ENCODE data around the gene TRIP13. TPM values are rescaled to one million over a fixed set of nuclear protein-coding genes. Genes with fewer than 3 reads are reported as not detected.

Gene TRIP13
- total and polyA plus RNA-seq, 4 donors = 2.7 to 6.2 (median 3.2) TPM

GRCh38 chr5:882253-883183 is 10.2 kb upstream of the TRIP13 start:
- WGBS, 2 donors = 71 to 86% methylated on average over 33 of the region's 33 CpGs
- peaks cover 33 to 67% (median 42%) of the 10 kb centered on the region in 4 donors for H3K36me3 ChIP-seq (ENCODE audit: control insufficient read depth in 4 of 4, insufficient read depth in 4 of 4, low read length in 4 of 4)
- ATAC-seq (ENCODE audit: insufficient read depth, low FRiP score) = no peak

DNA sequence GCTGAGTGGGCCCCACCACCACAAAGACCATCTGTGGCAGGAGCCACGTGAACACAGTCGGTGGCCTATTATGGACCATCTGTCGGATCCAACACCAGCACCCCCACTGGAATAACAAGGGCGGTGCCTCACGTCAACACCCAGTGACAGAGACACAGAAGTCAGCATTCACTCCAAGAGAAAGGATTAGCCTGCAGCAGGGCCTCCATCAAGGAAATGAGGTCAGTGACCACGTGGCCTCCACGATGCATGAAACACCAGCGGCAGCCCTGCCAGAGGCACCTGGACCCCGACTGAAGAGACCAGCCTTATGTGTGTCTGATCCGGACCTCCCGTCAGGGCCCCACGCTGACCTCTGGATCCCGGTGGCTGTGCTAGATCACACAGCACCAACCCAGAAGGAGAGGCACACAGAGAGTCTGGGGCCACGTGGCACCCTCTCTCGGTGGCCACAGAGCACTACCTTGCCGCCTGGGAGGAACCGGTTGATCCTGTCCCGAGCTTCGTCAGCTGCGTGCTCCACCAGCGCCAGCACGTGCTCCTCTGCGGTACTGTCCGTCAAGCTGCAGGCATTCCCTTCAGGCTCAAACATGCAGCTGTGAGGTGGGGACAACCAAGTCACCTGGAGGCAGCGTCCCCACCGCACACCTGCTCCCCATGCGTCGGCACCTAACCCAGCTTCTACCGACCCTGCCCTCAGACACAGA is 9.1 kb upstream of the TRIP13 start:
- DNase-seq = no peak
- no peak for ATAC-seq (ENCODE audit: insufficient read depth, low FRiP score)
- 92 to 96% methylated on average over 29 of the region's 29 CpGs for WGBS, 2 donors
- Histone ChIP-seq H3K27me3 (ENCODE audit: control insufficient read depth in 3 of 3, insufficient read depth in 3 of 3, low read length in 2 of 3) (no peaks in the 10 kb centered on the region), H3K36me3 (ENCODE audit: control insufficient read depth in 4 of 4, insufficient read depth in 4 of 4, low read length in 4 of 4) (peaks cover 40 to 66% (median 46%) of the 10 kb centered on the region in 4 donors), H3K9me3 (ENCODE audit: control insufficient read depth in 4 of 4, insufficient read depth in 3 of 4, low read length in 3 of 4) (peaks cover 0 to 5% (median 0%) of the 10 kb centered on the region in 4 donors), H3K9ac (ENCODE audit: insufficient read depth in 1 of 2, low read length in 2 of 2) (no peak overlapping the region), H3K27ac (ENCODE audit: low read depth in 1 of 2, low read length in 1 of 2) (no peak overlapping the region), H3K4me1 (ENCODE audit: control insufficient read depth in 5 of 5, insufficient read depth in 5 of 5, low read length in 5 of 5) (peaks cover 0 to 5% (median 0%) of the 10 kb centered on the region in 5 donors), H3K4me3 (no peak overlapping the region)
- TF ChIP-seq CTCF (IDR thresholded peaks at IDR 0.05; ENCODE audit: control extremely low read depth, extremely low read depth) = no peak

More at GRCh38 chr5:882253-883183, 10.2 kb upstream of the TRIP13 start:
- no peak overlapping the region for H3K9ac ChIP-seq (ENCODE audit: insufficient read depth in 1 of 2, low read length in 2 of 2)
- no peak overlapping the region for H3K27ac ChIP-seq (ENCODE audit: low read depth in 1 of 2, low read length in 1 of 2)
- no peak for TF ChIP-seq CTCF (IDR thresholded peaks at IDR 0.05; ENCODE audit: control extremely low read depth, extremely low read depth)
- no peak overlapping the region for H3K4me3 ChIP-seq
- H3K9me3 ChIP-seq (ENCODE audit: control insufficient read depth in 4 of 4, insufficient read depth in 3 of 4, low read length in 3 of 4) = peaks cover 0 to 5% (median 0%) of the 10 kb centered on the region in 4 donors
- peaks cover 0 to 5% (median 0%) of the 10 kb centered on the region in 5 donors for H3K4me1 ChIP-seq (ENCODE audit: control insufficient read depth in 5 of 5, insufficient read depth in 5 of 5, low read length in 5 of 5)
- H3K27me3 ChIP-seq (ENCODE audit: control insufficient read depth in 3 of 3, insufficient read depth in 3 of 3, low read length in 2 of 3) = no peaks in the 10 kb centered on the region
- no peak for DNase-seq

DNA sequence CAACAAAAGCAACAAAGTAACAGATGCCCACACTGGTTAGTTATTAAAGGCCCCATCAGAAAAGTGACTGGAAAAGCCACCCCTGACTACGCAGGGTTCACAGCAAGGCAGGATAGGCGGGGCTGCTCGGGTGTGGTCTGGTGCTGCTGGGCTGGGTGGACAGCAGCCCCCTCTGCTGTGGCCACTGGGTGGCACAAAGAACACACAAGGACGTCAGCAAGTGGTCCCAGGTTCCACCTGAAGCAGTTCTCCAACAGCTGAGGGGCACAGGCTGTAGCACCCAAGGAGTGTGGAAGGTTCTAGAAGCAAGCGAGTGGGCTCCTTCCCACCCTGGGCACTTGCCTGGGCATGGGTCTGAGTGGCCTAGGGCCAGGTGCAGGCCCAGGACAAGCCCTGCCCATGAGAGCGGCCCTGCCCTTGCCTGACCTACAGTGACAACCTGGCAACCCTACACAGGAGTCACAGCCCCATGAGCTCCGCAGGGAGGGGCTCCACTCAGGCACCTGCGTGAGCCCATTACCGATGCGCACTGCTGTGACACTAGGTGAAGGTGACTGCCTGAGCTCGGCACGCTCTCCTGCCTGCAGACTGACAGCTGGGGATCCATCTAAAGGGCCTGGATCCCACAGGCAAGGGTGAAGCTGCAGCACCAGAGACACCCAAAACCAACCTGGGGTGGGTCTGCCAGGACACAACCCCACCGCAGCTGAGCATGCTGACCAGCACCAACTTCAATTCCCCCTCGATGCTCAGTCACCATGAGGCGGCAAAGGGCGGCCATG is 8.1 kb upstream of the TRIP13 start:
- DNase-seq (no peak), ATAC-seq (ENCODE audit: insufficient read depth, low FRiP score) (no peak)
- Histone ChIP-seq H3K27me3 (ENCODE audit: control insufficient read depth in 3 of 3, insufficient read depth in 3 of 3, low read length in 2 of 3) (no peaks in the 10 kb centered on the region), H3K4me3 (no peak overlapping the region), H3K27ac (ENCODE audit: low read depth in 1 of 2, low read length in 1 of 2) (no peak overlapping the region), H3K9me3 (ENCODE audit: control insufficient read depth in 4 of 4, insufficient read depth in 3 of 4, low read length in 3 of 4) (peaks cover 0 to 5% (median 0%) of the 10 kb centered on the region in 4 donors), H3K4me1 (ENCODE audit: control insufficient read depth in 5 of 5, insufficient read depth in 5 of 5, low read length in 5 of 5) (peaks cover 0 to 5% (median 0%) of the 10 kb centered on the region in 5 donors), H3K9ac (ENCODE audit: insufficient read depth in 1 of 2, low read length in 2 of 2) (no peak overlapping the region), H3K36me3 (ENCODE audit: control insufficient read depth in 4 of 4, insufficient read depth in 4 of 4, low read length in 4 of 4) (peaks cover 44 to 70% (median 52%) of the 10 kb centered on the region in 4 donors)
- no peak for TF ChIP-seq CTCF (IDR thresholded peaks at IDR 0.05; ENCODE audit: control extremely low read depth, extremely low read depth)
- WGBS, 2 donors = 94 to 95% methylated on average over 16 of the region's 16 CpGs
